Measurements from ENCODE around the gene PHF21A. TPM values are rescaled to one million over a fixed set of nuclear protein-coding genes. Genes with fewer than 3 reads are reported as not detected.

The PHF21A gene
- total RNA-seq, 2 experiments from 2014 or later = 59.5 to 66.2 TPM

GRCh38 chr11:45967506-45967905, 153.7 kb downstream of the PHF21A start:
- Mint-ChIP-seq H3K27ac (peak overlapping the region; percentile 29), H3K9me3 (no peaks in the 10 kb centered on the region), H3K36me3 (ENCODE audit: low read depth) (peaks cover 46% of the 10 kb centered on the region), H3K4me1 (ENCODE audit: low read depth) (no peaks in the 10 kb centered on the region), H3K27me3 (no peaks in the 10 kb centered on the region), H3K4me3 (no peak overlapping the region)
- H3K27me3 ChIP-seq (ENCODE audit: control insufficient read depth in 1 of 2, insufficient read depth in 2 of 2, low read length in 2 of 2) = no peaks in the 10 kb centered on the region
- H3K4me3 ChIP-seq (ENCODE audit: low read length) = no peak overlapping the region
- H3K27ac ChIP-seq (ENCODE audit: low read depth in 1 of 2, low read length in 2 of 2) = no peak overlapping the region
- H3K36me3 ChIP-seq (ENCODE audit: insufficient read depth, low read length) = peaks cover 55% of the 10 kb centered on the region
- no peak for ATAC-seq (ENCODE audit: poor library complexity)
- CTCF ChIA-PET = no interaction called here
- H3K4me1 ChIP-seq (ENCODE audit: insufficient read depth, low read length) = peaks cover 5% of the 10 kb centered on the region
- POLR2A ChIA-PET = interaction anchor here (0.5 kb wide), 1 partner anchor 269 kb away, joined by 3 read pairs; no protein-coding TSS in a partner anchor
- DNase-seq = no peak
- intact Hi-C loops (cut with DNase I, micrococcal nuclease) = loop anchor here in 1 of 2 experiments (5.0 kb wide), 1 partner anchor 570 kb away; no protein-coding TSS in a partner anchor
- no peak for TF ChIP-seq CTCF (IDR thresholded peaks at IDR 0.05)
- H3K9me3 ChIP-seq (ENCODE audit: control insufficient read depth in 1 of 2, insufficient read depth in 1 of 2, low read length in 2 of 2) = no peaks in the 10 kb centered on the region

GRCh38 chr11:45964911-45965389, 156.3 kb downstream of the PHF21A start:
- CTCF ChIA-PET = interaction anchor here (0.8 to 4.5 kb wide), 18 partner anchors 10 to 387 kb away, joined by 3 to 33 read pairs (median 4); no protein-coding TSS in a partner anchor
- H3K9me3 Mint-ChIP-seq = no peaks in the 10 kb centered on the region
- POLR2A ChIA-PET = interaction anchor here (0.6 to 1.6 kb wide), 6 partner anchors 42 to 349 kb away, joined by 3 to 7 read pairs (median 3); no protein-coding TSS in a partner anchor
- no peak overlapping the region for H3K27ac Mint-ChIP-seq
- Histone ChIP-seq H3K4me1 (ENCODE audit: insufficient read depth, low read length) (peaks cover 5% of the 10 kb centered on the region), H3K9me3 (ENCODE audit: control insufficient read depth in 1 of 2, insufficient read depth in 1 of 2, low read length in 2 of 2) (no peaks in the 10 kb centered on the region), H3K4me3 (ENCODE audit: low read length) (no peak overlapping the region), H3K27me3 (ENCODE audit: control insufficient read depth in 1 of 2, insufficient read depth in 2 of 2, low read length in 2 of 2) (no peaks in the 10 kb centered on the region), H3K27ac (ENCODE audit: low read depth in 1 of 2, low read length in 2 of 2) (no peak overlapping the region), H3K36me3 (ENCODE audit: insufficient read depth, low read length) (peaks cover 48% of the 10 kb centered on the region)
- H3K4me3 Mint-ChIP-seq = no peak overlapping the region
- peak; percentile 98 for ATAC-seq (ENCODE audit: poor library complexity)
- peak; percentile 27 to 87 (median 44) for DNase-seq
- H3K4me1 Mint-ChIP-seq (ENCODE audit: low read depth) = no peaks in the 10 kb centered on the region
- intact Hi-C loops (cut with DNase I, micrococcal nuclease) = loop anchor here (1.0 to 5.0 kb wide), 5 partner anchors 42 to 572 kb away; partner anchors contain the start of gene PHF21A (in 1 of the 2)
- no peaks in the 10 kb centered on the region for H3K27me3 Mint-ChIP-seq
- peak; percentile 96 for TF ChIP-seq CTCF (IDR thresholded peaks at IDR 0.05)
- H3K36me3 Mint-ChIP-seq (ENCODE audit: low read depth) = peaks cover 47% of the 10 kb centered on the region

- Mint-ChIP-seq H3K36me3 (ENCODE audit: low read depth) (peaks cover 49% of the 10 kb centered on the region), H3K4me3 (no peak overlapping the region), H3K9me3 (no peaks in the 10 kb centered on the region), H3K27ac (no peak overlapping the region), H3K4me1 (ENCODE audit: low read depth) (no peaks in the 10 kb centered on the region), H3K27me3 (no peaks in the 10 kb centered on the region)
- no peak overlapping the region for H3K4me3 ChIP-seq (ENCODE audit: low read length)
- H3K9me3 ChIP-seq (ENCODE audit: control insufficient read depth in 1 of 2, insufficient read depth in 1 of 2, low read length in 2 of 2) = no peaks in the 10 kb centered on the region
- DNase-seq (no peak), ATAC-seq (ENCODE audit: poor library complexity) (no peak)
- ChIA-PET CTCF (no interaction called here), POLR2A (no interaction called here)
- H3K36me3 ChIP-seq (ENCODE audit: insufficient read depth, low read length) = peaks cover 28% of the 10 kb centered on the region
- TF ChIP-seq CTCF (IDR thresholded peaks at IDR 0.05) = no peak
- peaks cover 5% of the 10 kb centered on the region for H3K4me1 ChIP-seq (ENCODE audit: insufficient read depth, low read length)
- H3K27ac ChIP-seq (ENCODE audit: low read depth in 1 of 2, low read length in 2 of 2) = no peak overlapping the region
- intact Hi-C loops (cut with DNase I, micrococcal nuclease) = loop anchor here in 1 of 2 experiments (5.0 kb wide), 1 partner anchor 161 kb away; the partner anchor contains the start of gene PHF21A
- no peaks in the 10 kb centered on the region for H3K27me3 ChIP-seq (ENCODE audit: control insufficient read depth in 1 of 2, insufficient read depth in 2 of 2, low read length in 2 of 2)
Observed at GRCh38 chr11:45961751-45962240, 159.5 kb downstream of the PHF21A start.

Data from CD4-positive, alpha-beta T cell (primary cell).